ENCODE measurements around the gene SLC38A1. TPM values are rescaled to one million over a fixed set of nuclear protein-coding genes. Genes with fewer than 3 reads are reported as not detected.

The SLC38A1 gene
- total RNA-seq, 2 experiments from 2014 or later, result 194 to 207 TPM

GRCh38 chr12:46147144-46147543, 121.7 kb downstream of the SLC38A1 start:
- Mint-ChIP-seq H3K36me3 (no peaks in the 10 kb centered on the region), H3K4me3 (no peak overlapping the region), H3K27ac (no peak overlapping the region), H3K4me1 (peaks cover 3% of the 10 kb centered on the region), H3K27me3 (peaks cover 4% of the 10 kb centered on the region), H3K9me3 (no peaks in the 10 kb centered on the region)
- POLR2A ChIA-PET, result no interaction called here
- no peak for DNase-seq
- no peak for ATAC-seq (ENCODE audit: low read depth)

DNA sequence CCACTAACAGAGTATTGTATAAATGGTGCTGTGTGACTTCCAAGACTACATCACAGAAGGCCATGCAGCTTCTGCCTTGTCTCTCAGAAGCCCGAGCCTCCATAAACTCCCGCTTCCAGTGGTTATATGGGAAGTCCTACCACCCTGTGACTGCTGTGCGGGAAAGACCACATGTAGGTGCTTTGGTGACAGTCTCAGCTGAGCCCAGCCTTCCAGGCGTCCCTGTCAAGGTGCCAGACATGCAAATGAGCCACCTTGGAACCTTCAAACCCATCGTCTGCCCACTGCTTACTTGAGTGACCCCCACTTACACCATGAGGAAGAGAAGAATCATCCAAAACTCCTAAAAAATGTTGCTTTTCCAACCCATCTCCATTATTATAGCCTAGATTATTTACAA, 123.0 kb downstream of the SLC38A1 start:
- Mint-ChIP-seq H3K9me3 (no peaks in the 10 kb centered on the region), H3K27me3 (peaks cover 16% of the 10 kb centered on the region), H3K4me3 (no peak overlapping the region), H3K36me3 (no peaks in the 10 kb centered on the region), H3K4me1 (peaks cover 3% of the 10 kb centered on the region), H3K27ac (no peak overlapping the region)
- POLR2A ChIA-PET, result no interaction called here
- ATAC-seq (ENCODE audit: low read depth) (no peak), DNase-seq (no peak)

- Mint-ChIP-seq H3K4me3 (no peak overlapping the region), H3K27ac (no peak overlapping the region), H3K27me3 (peaks cover 16% of the 10 kb centered on the region), H3K36me3 (no peaks in the 10 kb centered on the region), H3K4me1 (peaks cover 3% of the 10 kb centered on the region), H3K9me3 (no peaks in the 10 kb centered on the region)
- DNase-seq (no peak), ATAC-seq (ENCODE audit: low read depth) (no peak)
- POLR2A ChIA-PET, result no interaction called here
Observed at GRCh38 chr12:46144433-46144832, 124.4 kb downstream of the SLC38A1 start.

GRCh38 chr12:46136249-46136648, 132.6 kb downstream of the SLC38A1 start:
- H3K9me3 Mint-ChIP-seq, result no peaks in the 10 kb centered on the region
- POLR2A ChIA-PET, result no interaction called here
- H3K27ac Mint-ChIP-seq, result no peak overlapping the region
- no peak for ATAC-seq (ENCODE audit: low read depth)
- H3K36me3 Mint-ChIP-seq, result no peaks in the 10 kb centered on the region
- no peak for DNase-seq
- H3K4me3 Mint-ChIP-seq, result no peak overlapping the region
- H3K4me1 Mint-ChIP-seq, result no peaks in the 10 kb centered on the region
- peaks cover 14% of the 10 kb centered on the region for H3K27me3 Mint-ChIP-seq

DNA sequence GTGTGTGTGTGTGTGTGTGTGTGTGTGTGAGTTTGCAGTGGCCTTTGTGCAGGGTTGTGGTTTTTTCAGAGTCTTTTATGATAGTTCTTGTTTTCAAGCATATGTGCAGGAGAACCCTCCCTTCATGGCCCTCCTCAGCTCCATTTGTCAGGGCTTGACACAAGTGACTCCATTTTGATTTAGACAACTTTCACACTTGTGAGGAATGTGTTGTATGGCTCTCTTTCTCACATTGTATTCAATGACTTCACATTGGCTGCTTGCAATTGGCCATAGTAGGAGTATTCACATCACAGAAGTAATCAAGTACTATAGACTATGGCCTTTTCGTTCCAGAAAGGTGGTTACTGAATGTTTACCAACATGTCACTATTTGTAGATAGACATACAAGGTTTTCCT, 133.1 kb downstream of the SLC38A1 start:
- Mint-ChIP-seq H3K27me3 (peaks cover 11% of the 10 kb centered on the region), H3K4me3 (no peak overlapping the region), H3K36me3 (no peaks in the 10 kb centered on the region), H3K4me1 (no peaks in the 10 kb centered on the region), H3K9me3 (no peaks in the 10 kb centered on the region), H3K27ac (no peak overlapping the region)
- ATAC-seq (ENCODE audit: low read depth) (no peak), DNase-seq (no peak)
- POLR2A ChIA-PET, result no interaction called here

GRCh38 chr12:46134852-46135251, 134.0 kb downstream of the SLC38A1 start:
- Mint-ChIP-seq H3K4me1 (no peaks in the 10 kb centered on the region), H3K27ac (no peak overlapping the region), H3K9me3 (no peaks in the 10 kb centered on the region), H3K36me3 (no peaks in the 10 kb centered on the region), H3K4me3 (no peak overlapping the region), H3K27me3 (peaks cover 11% of the 10 kb centered on the region)
- POLR2A ChIA-PET, result no interaction called here
- no peak for DNase-seq
- ATAC-seq (ENCODE audit: low read depth), result no peak

DNA sequence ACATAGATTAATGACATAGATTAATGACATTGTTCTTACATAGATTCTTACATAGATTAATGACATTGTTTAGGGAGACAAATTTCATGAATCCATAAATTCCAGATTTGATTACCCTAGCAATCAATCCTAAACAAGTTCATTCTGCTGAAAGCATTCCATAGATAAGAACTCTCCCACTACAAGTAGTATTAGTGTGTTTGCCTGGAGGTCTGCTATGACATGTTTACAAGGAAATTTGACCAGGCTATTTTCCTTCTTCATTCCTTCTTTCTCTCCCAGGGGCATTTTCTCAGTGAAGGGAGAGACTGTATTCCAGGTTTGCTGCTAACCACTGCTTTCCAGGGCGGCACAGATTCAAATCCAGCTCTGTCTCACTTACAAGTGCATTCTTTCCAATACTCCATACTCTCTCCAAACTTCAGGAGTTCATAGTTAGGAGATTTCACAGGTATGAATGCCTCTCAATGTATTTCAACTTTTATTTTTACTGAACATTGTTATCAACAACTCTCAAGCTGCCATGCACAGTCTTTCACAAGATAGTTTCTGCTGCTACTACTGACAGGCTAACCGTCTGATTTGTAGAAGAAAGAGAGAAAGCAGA, 134.5 kb downstream of the SLC38A1 start:
- no peak overlapping the region for H3K27ac Mint-ChIP-seq
- POLR2A ChIA-PET, result no interaction called here
- H3K4me1 Mint-ChIP-seq, result no peaks in the 10 kb centered on the region
- H3K36me3 Mint-ChIP-seq, result no peaks in the 10 kb centered on the region
- ATAC-seq (ENCODE audit: low read depth) (no peak), DNase-seq (no peak)
- no peak overlapping the region for H3K4me3 Mint-ChIP-seq
- H3K27me3 Mint-ChIP-seq, result peaks cover 14% of the 10 kb centered on the region
- H3K9me3 Mint-ChIP-seq, result no peaks in the 10 kb centered on the region

- no peak for ATAC-seq (ENCODE audit: low read depth)
- H3K27me3 Mint-ChIP-seq, result peaks cover 17% of the 10 kb centered on the region
- POLR2A ChIA-PET, result no interaction called here
Observed at GRCh38 chr12:46133751-46134150, 135.1 kb downstream of the SLC38A1 start.

More at GRCh38 chr12:46133751-46134150, 135.1 kb downstream of the SLC38A1 start:
- Mint-ChIP-seq H3K36me3 (no peaks in the 10 kb centered on the region), H3K4me1 (no peaks in the 10 kb centered on the region), H3K4me3 (no peak overlapping the region), H3K27ac (no peak overlapping the region), H3K9me3 (no peaks in the 10 kb centered on the region)
- no peak for DNase-seq

Other genes starting within 250 kb of the SLC38A1 start
- gene SLC38A2, start 103.7 kb upstream of the SLC38A1 start, total RNA-seq, result 100 to 1,000 TPM; 227 to 253 TPM